ENCODE data around the gene LMX1B.
A peak's percentile ranks its signal among the peaks of the same experiment; 100 is the strongest.

DNA sequence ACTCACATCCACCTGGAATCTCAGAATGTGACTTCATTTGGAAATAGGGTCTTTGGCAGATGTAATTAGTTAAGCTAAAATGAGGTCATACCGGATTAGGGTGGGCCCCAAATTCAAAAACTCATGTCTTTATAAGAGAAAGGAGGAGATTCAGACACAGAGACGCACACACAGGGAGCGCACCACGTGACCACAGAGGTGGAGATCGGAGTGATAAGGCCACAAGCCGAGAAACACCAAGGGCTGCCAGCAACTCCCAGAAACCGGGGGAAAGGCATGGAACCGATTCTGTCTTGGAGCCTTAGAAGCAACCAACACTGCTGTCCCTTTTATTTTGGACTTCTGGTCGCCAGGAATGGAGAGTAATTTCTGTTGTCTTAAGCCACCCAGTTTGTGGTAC is 31.8 kb upstream of the LMX1B start:
- TF ChIP-seq TAF1 (IDR thresholded peaks at IDR 0.05; ENCODE audit: borderline replicate concordance, low read depth, low read length) (no peak), RCOR1 (IDR thresholded peaks at IDR 0.05; ENCODE audit: low read length) (no peak), TCF12 (IDR thresholded peaks at IDR 0.05) (no peak), JUND (IDR thresholded peaks at IDR 0.05) (no peak), GATA2 (CRISPR knock-in tag; IDR thresholded peaks at IDR 0.05) (peak; percentile 89), SMC3 (IDR thresholded peaks at IDR 0.05; ENCODE audit: low read depth, low read length) (no peak), POLR2AphosphoS5 (IDR thresholded peaks at IDR 0.05; ENCODE audit: low read depth, low read length) (no peak), EZH2phosphoT487 (IDR thresholded peaks at IDR 0.05; ENCODE audit: borderline replicate concordance, low read depth) (no peak), RXRA (IDR thresholded peaks at IDR 0.05; ENCODE audit: borderline replicate concordance, low read depth) (no peak)
- TF ChIP-seq, protein P1, sequence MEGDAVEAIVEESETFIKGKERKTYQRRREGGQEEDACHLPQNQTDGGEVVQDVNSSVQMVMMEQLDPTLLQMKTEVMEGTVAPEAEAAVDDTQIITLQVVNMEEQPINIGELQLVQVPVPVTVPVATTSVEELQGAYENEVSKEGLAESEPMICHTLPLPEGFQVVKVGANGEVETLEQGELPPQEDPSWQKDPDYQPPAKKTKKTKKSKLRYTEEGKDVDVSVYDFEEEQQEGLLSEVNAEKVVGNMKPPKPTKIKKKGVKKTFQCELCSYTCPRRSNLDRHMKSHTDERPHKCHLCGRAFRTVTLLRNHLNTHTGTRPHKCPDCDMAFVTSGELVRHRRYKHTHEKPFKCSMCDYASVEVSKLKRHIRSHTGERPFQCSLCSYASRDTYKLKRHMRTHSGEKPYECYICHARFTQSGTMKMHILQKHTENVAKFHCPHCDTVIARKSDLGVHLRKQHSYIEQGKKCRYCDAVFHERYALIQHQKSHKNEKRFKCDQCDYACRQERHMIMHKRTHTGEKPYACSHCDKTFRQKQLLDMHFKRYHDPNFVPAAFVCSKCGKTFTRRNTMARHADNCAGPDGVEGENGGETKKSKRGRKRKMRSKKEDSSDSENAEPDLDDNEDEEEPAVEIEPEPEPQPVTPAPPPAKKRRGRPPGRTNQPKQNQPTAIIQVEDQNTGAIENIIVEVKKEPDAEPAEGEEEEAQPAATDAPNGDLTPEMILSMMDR (IDR thresholded peaks at IDR 0.05) = no peak
- TF ChIP-seq, protein P2, sequence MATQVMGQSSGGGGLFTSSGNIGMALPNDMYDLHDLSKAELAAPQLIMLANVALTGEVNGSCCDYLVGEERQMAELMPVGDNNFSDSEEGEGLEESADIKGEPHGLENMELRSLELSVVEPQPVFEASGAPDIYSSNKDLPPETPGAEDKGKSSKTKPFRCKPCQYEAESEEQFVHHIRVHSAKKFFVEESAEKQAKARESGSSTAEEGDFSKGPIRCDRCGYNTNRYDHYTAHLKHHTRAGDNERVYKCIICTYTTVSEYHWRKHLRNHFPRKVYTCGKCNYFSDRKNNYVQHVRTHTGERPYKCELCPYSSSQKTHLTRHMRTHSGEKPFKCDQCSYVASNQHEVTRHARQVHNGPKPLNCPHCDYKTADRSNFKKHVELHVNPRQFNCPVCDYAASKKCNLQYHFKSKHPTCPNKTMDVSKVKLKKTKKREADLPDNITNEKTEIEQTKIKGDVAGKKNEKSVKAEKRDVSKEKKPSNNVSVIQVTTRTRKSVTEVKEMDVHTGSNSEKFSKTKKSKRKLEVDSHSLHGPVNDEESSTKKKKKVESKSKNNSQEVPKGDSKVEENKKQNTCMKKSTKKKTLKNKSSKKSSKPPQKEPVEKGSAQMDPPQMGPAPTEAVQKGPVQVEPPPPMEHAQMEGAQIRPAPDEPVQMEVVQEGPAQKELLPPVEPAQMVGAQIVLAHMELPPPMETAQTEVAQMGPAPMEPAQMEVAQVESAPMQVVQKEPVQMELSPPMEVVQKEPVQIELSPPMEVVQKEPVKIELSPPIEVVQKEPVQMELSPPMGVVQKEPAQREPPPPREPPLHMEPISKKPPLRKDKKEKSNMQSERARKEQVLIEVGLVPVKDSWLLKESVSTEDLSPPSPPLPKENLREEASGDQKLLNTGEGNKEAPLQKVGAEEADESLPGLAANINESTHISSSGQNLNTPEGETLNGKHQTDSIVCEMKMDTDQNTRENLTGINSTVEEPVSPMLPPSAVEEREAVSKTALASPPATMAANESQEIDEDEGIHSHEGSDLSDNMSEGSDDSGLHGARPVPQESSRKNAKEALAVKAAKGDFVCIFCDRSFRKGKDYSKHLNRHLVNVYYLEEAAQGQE (IDR thresholded peaks at IDR 0.05; ENCODE audit: low read depth, low read length) = no peak
- TF ChIP-seq, protein P3, sequence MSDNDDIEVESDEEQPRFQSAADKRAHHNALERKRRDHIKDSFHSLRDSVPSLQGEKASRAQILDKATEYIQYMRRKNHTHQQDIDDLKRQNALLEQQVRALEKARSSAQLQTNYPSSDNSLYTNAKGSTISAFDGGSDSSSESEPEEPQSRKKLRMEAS (IDR thresholded peaks at IDR 0.05; ENCODE audit: low read depth) = no peak

Measured in SK-N-SH (cell line).